PC-3 (cell line): ENCODE results near the gene PRPF19. TPM values are rescaled to one million over a fixed set of nuclear protein-coding genes. Genes with fewer than 3 reads are reported as not detected.

ENCODE experiments used
- ATAC-seq: fragments of 200-7000 bp; cut with Tn5 transposase; 2 replicates; pipeline ENCODE4 v1.9.1; 2020; ENCODE audit warnings: mild to moderate bottlenecking, moderate library complexity
- BruUV-seq: library from RNA; stranded (reverse); fragments of 400-500 nt; replicated peaks from 2 replicates; lab custom pipeline; 2021; lab: Mats Ljungman, UMichigan
- CTCF ChIA-PET: fragments of 300-600 bp; sonication (Branson Sonifier 250); formaldehyde crosslinking; loops from one replicate; lab custom pipeline; 2022; ENCODE audit warnings: antibody characterized with exemption; lab: Charles Lee
- POLR2A ChIA-PET: fragments of 300-600 bp; sonication (Branson Sonifier 250); formaldehyde crosslinking; loops from one replicate; lab custom pipeline; 2022; ENCODE audit warnings: antibody characterized with exemption; ENCODE audit not compliant: unreplicated experiment; lab: Charles Lee
- DNase-seq: peaks from one replicate; pipeline ENCODE4 v3.0.0-alpha.2; 2015
- H2AFZ ChIP-seq: fragments of 300-600 bp; sonication (generic); 2 replicates; pipeline ENCODE4 v1.6.0; 2016; ENCODE audit warnings: antibody characterized with exemption, low read length
- H3F3A ChIP-seq: fragments of 300-600 bp; sonication (generic); one replicate; pipeline ENCODE4 v1.6.0; 2017; ENCODE audit warnings: antibody characterized with exemption, low read length, control low read depth, mild to moderate bottlenecking; ENCODE audit not compliant: unreplicated experiment
- H3K27ac ChIP-seq: fragments of 300-600 bp; sonication (generic); 2 replicates; pipeline ENCODE4 v1.5.1; 2016; ENCODE audit warnings: mild to moderate bottlenecking, low read length
- H3K27me3 ChIP-seq: fragments of 300-600 bp; sonication (generic); 2 replicates; pipeline ENCODE4 v1.6.1; 2016; ENCODE audit warnings: low read length, mixed read lengths
- H3K36me3 ChIP-seq: fragments of 300-600 bp; sonication (generic); 2 replicates; pipeline ENCODE4 v1.6.1; 2016; ENCODE audit warnings: low read depth, mixed run types, low read length, mixed read lengths
- H3K4me1 ChIP-seq: fragments of 300-600 bp; sonication (generic); 2 replicates; pipeline ENCODE4 v1.5.1; 2016; ENCODE audit warnings: low read length; ENCODE audit not compliant: insufficient read depth
- H3K4me2 ChIP-seq: fragments of 300-600 bp; sonication (generic); 2 replicates; pipeline ENCODE4 v1.6.0; 2016; ENCODE audit warnings: low read length
- H3K4me3 ChIP-seq: fragments of 300-600 bp; sonication (generic); 2 replicates; pipeline ENCODE4 v1.5.1; 2016; ENCODE audit warnings: mild to moderate bottlenecking, low read length, mixed read lengths
- H3K79me2 ChIP-seq: fragments of 300-600 bp; sonication (generic); 2 replicates; pipeline ENCODE4 v1.6.1; 2017; ENCODE audit warnings: low read length, mixed read lengths
- H3K9ac ChIP-seq: fragments of 300-600 bp; sonication (generic); 2 replicates; pipeline ENCODE4 v1.6.0; 2016; ENCODE audit warnings: mild to moderate bottlenecking, low read length
- H3K9me2 ChIP-seq: fragments of 300-600 bp; sonication (generic); replicated peaks from 2 replicates; pipeline ENCODE4 v1.6.1; 2016; ENCODE audit warnings: mixed run types, low read length, mixed read lengths
- H3K9me3 ChIP-seq: fragments of 300-600 bp; sonication (generic); 2 replicates; pipeline ENCODE4 v1.6.1; 2016; ENCODE audit warnings: low read length, mixed read lengths
- H4K20me1 ChIP-seq: fragments of 300-600 bp; sonication (generic); 2 replicates; pipeline ENCODE4 v1.6.1; 2016; ENCODE audit warnings: low read length, mixed read lengths
- EZH2 ChIP-seq: fragments of 300-600 bp; sonication (generic); IDR thresholded peaks from one replicate; pipeline ENCODE4 v1.6.1; 2017; ENCODE audit warnings: antibody characterized with exemption, mild to moderate bottlenecking, low read length; ENCODE audit not compliant: unreplicated experiment
- EZH2phosphoT487 ChIP-seq: fragments of 300-600 bp; sonication (generic); IDR thresholded peaks from 2 replicates; pipeline ENCODE4 v1.6.1; 2018; ENCODE audit warnings: mild to moderate bottlenecking, antibody characterized with exemption, low read length, borderline replicate concordance
- intact Hi-C: fragments of 100-400 bp; cut with micrococcal nuclease; formaldehyde crosslinking; loops from 2 replicates; pipeline ENCODE4 v1.9.0; 2023
- total RNA-seq: library from RNA; depleted of rRNA; stranded (reverse); fragments of >200 nt; gene quantifications from 2 replicates; pipeline ENCODE4 v1.2.3, GENCODE V29; 2014
- TF ChIP-seq, protein P1 (sequence below): fragments of 300-600 bp; sonication (generic); conservative IDR thresholded peaks from 2 replicates; pipeline ENCODE4 v1.5.1; 2017; ENCODE audit warnings: antibody characterized with exemption, low read depth, mild to moderate bottlenecking, low read length

PRPF19 gene
- total RNA-seq, 1 experiment from 2014 or later: 165 TPM

DNA sequence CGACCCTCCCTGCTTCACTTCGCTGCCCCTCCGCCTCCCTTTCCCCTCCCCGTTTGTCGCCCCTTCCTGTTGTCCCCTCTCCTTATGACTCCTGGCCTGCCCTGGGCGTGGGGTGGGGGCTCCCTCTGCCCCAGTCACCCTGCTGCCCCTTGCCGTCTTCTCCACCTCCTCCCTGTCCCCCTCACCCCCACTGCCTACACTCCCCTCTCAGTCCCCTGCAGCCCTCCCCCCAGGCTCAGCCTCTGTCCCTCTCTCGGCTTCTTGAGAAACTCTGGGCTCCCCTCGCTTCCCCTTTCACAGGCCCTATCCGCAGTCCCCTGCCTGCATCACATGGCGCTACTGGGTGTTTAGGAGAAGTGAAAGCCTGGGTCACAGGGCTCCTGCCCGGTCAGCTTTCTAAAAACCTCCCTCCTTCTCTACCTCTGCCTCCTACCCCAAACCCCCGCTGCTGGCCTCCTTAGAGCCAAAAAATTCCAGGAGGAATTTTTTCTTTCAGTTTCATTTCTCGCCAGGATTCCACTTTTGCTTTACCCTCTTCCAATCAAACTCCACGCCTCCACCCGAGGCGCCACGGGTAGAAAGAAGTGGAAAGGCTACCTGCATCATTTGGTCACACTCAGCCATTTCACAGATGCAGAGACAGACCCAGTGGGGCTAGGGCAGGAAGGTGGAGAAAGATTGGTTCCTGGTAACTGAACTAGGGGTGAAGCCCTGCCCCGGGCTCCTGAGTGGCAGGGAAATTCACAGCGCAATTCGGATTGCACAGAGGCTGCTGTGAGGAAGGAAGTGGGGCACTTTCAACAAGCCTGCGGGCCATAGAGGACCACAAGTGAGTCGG lies 45.7 kb upstream of the PRPF19 start, which contains the start of gene SLC15A3:
Gene SLC15A3 (minus strand): TSS at position 273 of the 838 bp plus-strand sequence. CDS start 625 bp downstream, outside the sequence.
- Histone ChIP-seq H3K9ac (no peak within 1 kb of the TSS), H3K79me2 (no peaks in the 10 kb centered on the region), H3K9me2 (no peaks in the 10 kb centered on the region), H3K4me3 (no peak within 1 kb of the TSS), H3K27me3 (no peaks in the 10 kb centered on the region), H3F3A (no peaks in the 10 kb centered on the region), H3K27ac (no peak within 1 kb of the TSS), H3K9me3 (no peaks in the 10 kb centered on the region), H3K36me3 (no peaks in the 10 kb centered on the region), H4K20me1 (no peaks in the 10 kb centered on the region), H3K4me2 (0 out of 2 replicates have a peak within 1 kb of the TSS, but pooled peaks have one; percentile 30), H3K4me1 (no peaks in the 10 kb centered on the region), H2AFZ (no peak within 1 kb of the TSS)
- ChIA-PET CTCF (no interaction called here), POLR2A (no interaction called here)
- no TSS peak for BruUV-seq
- DNase-seq: no peak
- intact Hi-C loops: no loop called here
- TF ChIP-seq EZH2phosphoT487 (no peak), EZH2 (no peak)
- TF ChIP-seq, protein P1, sequence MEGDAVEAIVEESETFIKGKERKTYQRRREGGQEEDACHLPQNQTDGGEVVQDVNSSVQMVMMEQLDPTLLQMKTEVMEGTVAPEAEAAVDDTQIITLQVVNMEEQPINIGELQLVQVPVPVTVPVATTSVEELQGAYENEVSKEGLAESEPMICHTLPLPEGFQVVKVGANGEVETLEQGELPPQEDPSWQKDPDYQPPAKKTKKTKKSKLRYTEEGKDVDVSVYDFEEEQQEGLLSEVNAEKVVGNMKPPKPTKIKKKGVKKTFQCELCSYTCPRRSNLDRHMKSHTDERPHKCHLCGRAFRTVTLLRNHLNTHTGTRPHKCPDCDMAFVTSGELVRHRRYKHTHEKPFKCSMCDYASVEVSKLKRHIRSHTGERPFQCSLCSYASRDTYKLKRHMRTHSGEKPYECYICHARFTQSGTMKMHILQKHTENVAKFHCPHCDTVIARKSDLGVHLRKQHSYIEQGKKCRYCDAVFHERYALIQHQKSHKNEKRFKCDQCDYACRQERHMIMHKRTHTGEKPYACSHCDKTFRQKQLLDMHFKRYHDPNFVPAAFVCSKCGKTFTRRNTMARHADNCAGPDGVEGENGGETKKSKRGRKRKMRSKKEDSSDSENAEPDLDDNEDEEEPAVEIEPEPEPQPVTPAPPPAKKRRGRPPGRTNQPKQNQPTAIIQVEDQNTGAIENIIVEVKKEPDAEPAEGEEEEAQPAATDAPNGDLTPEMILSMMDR: no peak
- ATAC-seq: no peak; the same call in 1 of the 2 replicates

DNA sequence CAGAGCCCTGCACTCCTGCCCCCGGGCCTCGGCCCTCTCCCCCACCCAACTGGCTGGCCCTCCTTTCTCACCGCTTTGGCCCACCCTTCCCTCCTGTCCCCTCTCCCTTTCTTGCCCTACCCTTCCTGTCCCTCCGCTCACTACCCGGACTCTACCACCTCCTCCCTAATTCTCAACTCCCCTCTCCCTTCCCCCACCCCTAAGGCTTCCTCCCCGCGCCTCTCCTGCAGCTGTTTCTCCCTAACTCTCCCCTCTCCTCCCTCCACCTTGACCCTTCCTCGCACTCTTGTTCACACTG lies 45.2 kb upstream of the PRPF19 start:
- Histone ChIP-seq H3K27me3 (no peaks in the 10 kb centered on the region), H3K4me1 (no peaks in the 10 kb centered on the region), H3K9me2 (no peaks in the 10 kb centered on the region), H3K79me2 (no peaks in the 10 kb centered on the region), H3K9me3 (no peaks in the 10 kb centered on the region), H3K4me3 (no peak overlapping the region), H3K36me3 (no peaks in the 10 kb centered on the region), H3K9ac (no peak overlapping the region), H4K20me1 (no peaks in the 10 kb centered on the region), H3K27ac (no peak overlapping the region), H3F3A (no peaks in the 10 kb centered on the region), H2AFZ (no peak overlapping the region), H3K4me2 (no peak overlapping the region)
- no peak for TF ChIP-seq EZH2
- TF ChIP-seq EZH2phosphoT487: no peak
- TF ChIP-seq, protein P1: no peak
- intact Hi-C loops: no loop called here
- BruUV-seq: no TSS peak
- no peak for DNase-seq
- ChIA-PET CTCF (no interaction called here), POLR2A (no interaction called here)
- no peak for ATAC-seq

DNA sequence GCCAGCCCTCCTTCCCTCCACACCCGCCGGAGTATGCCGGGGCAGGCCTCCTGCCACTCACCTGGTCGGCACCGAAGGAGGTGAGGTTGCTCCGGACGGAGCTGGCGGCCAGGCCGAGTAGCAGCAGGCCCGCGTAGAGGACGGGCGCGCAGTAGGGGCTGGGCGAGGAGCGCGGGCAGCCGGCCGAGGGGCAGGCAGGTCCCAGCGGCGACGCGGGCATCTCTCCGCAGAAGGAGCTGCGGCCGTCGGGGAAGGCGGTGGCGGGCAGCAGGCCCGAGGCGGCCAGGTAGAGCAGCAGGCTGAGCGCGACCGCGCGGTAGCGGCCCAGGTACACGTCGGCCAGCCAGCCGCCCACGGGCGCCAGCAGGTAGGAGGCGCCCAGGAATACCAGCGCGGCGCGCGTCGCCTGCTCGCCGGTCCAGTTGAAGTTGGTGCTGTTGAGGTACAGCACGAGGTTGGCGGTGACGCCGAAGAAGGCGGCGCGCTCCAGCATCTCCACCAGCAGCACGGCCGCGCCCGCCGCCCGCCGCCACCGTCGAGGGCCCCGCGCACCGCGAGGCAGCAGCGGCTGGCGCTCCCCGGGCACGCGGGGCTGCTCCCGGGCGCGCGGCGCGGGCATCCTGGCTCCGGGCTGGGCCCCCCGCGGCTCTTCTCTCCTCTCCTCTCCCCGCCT lies 44.7 kb upstream of the PRPF19 start:
- DNase-seq: no peak
- Histone ChIP-seq H3K9me3 (no peaks in the 10 kb centered on the region), H3K4me3 (no peak overlapping the region), H3K4me1 (no peaks in the 10 kb centered on the region), H3F3A (no peaks in the 10 kb centered on the region), H2AFZ (no peak overlapping the region), H3K4me2 (no peak overlapping the region), H3K36me3 (no peaks in the 10 kb centered on the region), H3K27me3 (no peaks in the 10 kb centered on the region), H3K9me2 (no peaks in the 10 kb centered on the region), H3K27ac (no peak overlapping the region), H4K20me1 (no peaks in the 10 kb centered on the region), H3K9ac (no peak overlapping the region), H3K79me2 (no peaks in the 10 kb centered on the region)
- intact Hi-C loops: no loop called here
- ChIA-PET POLR2A (no interaction called here), CTCF (no interaction called here)
- TF ChIP-seq EZH2: no peak
- TF ChIP-seq, protein P1: no peak
- ATAC-seq: no peak
- no TSS peak for BruUV-seq
